HG03097 (cell line): Measurements from ENCODE around the gene AMOTL2.

Experiments
- ATAC-seq: cut with Tn5 transposase; IDR thresholded peaks from one replicate; pipeline ENCODE4 v1.9.1; 2021; ENCODE audit not compliant: unreplicated experiment, low FRiP score

The AMOTL2 gene

GRCh38 chr3:134374105-134374790 lies at the start of gene AMOTL2:
Gene AMOTL2, minus strand, starts transcription at chr3:134374447. Its CDS starts 3,014 bp downstream, at chr3:134371433.
- no peak for ATAC-seq

GRCh38 chr3:134423153-134423552 lies 48.9 kb upstream of the AMOTL2 start:
- ATAC-seq, result no peak

DNA sequence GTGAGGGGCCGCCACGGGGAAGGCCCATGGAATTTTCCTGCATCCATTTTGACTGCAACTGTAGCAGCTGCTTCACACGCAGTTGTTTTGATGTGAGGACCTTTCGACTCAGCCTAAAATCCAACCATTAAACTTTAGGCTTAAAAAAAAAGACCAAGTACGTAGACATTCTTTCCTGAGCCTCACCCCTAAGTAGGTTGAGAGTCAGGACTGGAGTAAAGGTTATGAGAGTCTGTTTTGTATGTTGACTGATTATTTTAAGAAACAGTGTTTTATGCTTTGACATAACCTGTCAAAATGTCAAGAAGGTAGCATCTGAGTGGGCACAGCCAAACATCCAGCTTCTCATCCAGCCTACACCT lies 45.7 kb upstream of the AMOTL2 start:
- ATAC-seq, result no peak

DNA sequence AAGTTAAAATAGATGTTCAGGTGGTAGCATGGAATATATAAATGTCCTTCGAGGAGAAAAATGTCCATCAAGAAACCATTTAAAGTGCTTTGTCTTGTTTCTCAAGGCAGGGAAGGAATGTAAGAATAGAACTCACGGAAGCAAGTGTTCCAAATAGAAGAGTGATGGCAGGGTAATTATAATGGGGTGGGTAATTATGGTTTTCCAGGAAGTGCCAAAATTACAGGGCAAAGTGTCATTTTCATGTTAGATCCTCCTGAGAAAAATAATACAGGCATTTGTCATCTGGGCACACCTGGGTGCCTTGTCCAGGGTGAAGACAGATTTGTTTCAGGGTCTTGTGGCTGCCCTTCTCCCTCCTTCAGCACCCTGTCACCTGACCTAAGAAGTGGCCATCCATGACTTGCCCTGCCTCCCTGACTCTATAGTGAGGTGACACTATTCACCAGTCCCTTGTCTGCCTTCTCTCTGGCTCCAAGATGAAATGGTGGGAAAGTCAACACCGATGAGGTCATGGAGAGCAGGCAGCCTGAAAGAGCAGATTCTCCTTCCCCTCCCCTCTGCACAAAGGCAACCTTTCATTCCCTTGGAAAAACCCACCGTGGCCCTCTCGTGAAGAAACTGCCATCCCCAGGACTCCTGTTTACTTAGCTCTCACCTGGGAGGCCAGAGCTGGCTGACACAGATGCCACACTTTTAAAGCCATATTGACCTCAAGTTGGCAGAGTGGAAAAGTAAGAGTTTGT lies 45.1 kb upstream of the AMOTL2 start:
- ATAC-seq, result no peak

- ATAC-seq, result no peak
These were observed 34.8 kb upstream of the AMOTL2 start for GRCh38 chr3:134409041-134409440.

DNA sequence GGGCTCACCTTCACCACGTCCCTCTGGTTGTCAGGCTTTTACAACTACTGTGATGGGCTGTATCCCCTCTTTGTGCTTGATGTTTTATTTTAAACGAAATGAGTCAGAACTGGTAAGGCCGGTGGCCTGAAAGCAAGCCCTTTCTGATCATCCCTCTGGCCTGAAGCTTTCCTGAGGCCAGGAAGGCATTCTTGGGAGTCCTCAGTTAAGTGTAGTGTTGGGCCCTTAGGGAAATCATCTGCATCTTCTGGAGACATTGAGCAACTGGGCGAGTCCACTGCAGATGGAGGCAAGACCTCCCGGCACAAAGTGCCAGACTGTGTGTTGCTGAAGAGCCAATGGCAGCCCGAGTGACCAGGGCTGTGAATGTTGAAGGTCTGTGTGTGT lies 33.0 kb upstream of the AMOTL2 start:
- no peak for ATAC-seq

DNA sequence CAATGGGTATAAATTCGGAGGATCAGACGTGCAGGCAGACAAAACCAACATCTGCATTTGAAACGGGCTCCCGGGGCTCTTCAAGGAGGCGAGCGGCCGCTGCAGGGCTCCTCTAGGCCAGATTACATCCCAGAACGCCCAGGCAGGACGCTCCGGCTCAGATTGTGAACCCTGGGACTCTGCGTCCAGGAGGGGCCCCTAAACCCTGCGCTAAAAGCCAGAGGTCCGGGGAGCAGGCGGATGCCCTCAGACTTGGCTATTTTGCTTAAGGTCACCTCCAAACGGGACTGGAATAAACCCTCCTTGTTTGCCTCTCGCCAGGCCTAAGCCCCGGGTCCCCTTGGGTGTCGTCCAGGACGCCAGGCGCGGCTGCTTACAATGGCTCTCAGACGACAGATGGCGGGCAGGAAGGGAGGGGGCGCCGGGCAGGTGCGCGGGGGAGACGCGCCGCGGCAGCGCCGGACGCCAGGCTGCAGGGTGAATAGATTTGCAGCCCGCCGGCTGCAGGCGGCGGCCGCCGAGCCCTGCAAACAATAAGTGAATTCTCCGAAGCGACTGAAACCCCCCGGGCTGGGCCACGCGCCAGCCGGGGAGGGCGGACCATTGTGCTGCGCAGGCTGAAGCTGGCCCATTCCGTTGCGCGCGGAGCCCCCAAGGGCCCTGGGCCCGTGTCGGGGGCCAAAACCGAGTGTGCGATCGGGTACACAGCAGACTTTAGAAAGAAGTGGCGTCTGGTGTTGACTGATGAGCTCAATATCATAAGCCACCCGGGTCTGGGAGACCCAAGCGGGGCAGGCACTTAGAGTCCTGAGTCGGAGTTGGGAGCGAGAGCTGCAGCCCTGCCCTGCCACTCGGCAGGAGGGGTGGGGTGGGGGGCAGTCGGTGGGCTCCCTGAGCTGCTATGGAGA lies 32.3 kb upstream of the AMOTL2 start:
- ATAC-seq, result no peak

GRCh38 chr3:134404366-134404885 lies 30.2 kb upstream of the AMOTL2 start:
- no peak for ATAC-seq

GRCh38 chr3:134397755-134398154 lies 23.5 kb upstream of the AMOTL2 start:
- ATAC-seq, result no peak

- no peak for ATAC-seq
These were observed 20.9 kb upstream of the AMOTL2 start for GRCh38 chr3:134395103-134395502.

DNA sequence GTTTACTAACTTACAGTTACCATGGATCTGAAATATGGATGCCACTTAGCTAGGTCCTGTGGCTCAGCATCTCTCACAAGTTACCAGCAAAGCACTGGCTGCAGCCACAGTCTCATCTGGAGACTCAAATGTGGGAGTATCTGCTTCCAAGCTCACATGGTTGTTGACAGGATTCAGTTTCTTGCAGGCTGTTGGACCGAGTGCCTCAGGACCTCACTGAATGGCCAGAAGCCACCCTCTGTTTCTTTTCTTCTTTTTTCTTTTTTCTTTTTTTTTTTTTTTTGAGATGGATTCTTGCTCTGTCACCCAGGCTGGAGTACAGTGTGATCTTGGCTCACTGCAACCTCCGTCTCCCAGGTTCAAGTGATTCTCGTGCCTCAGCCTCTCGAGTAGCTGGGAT lies 20.1 kb upstream of the AMOTL2 start:
- ATAC-seq, result no peak

- ATAC-seq, result no peak
These were observed 18.8 kb upstream of the AMOTL2 start for GRCh38 chr3:134393074-134393473.

DNA sequence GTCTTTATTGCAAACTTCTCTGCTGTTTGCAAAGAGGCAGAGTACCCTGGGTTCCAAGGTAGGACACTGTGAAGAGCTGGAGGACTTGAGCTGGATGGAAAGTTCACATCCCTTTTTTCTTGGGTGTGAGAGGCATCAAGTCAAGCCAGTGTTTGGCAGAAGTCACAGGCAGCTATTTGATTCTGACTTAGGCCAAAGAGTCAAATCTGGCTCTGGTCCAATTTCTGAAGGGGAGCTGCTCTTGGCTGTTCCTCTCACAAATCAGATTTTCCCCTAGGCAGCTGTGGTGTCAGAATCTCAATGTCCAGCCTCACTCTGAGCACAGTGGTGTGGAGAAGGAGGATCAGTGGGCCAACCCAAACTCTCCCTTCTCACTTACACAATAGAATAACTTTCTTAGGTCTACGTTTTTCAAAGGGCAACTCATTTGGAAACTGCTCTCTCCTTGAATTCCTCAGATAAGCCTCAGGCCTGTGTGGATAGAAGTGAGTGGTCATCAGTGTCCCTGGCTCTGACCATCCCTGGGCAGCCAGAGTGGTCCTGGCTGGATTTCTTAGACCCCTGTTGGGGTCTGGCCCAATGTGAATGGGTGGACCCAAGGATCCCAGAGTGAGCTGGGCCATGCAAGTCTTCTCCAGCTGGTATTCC lies 18.2 kb upstream of the AMOTL2 start:
- no peak for ATAC-seq

DNA sequence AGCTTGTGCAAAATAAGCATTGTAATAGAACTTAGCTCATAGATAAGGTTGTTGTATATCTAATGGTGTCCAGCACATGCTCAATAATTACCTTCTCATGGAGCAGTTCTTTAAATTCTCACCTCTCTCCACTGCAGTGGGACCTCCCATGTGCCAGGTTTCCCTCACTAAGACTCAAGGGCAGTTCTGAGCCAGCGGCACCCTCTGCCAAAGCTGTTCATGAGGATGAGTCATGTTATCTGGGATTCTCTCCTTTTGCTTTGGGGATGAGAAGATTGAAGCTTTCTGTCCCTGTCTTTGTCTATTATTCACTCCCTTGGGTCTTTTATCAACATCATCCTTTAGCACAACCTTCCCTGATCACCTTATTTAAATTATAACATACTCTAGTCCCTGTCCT lies 15.6 kb upstream of the AMOTL2 start:
- ATAC-seq, result no peak

GRCh38 chr3:134388788-134389485 lies 14.7 kb upstream of the AMOTL2 start:
- ATAC-seq, result no peak

DNA sequence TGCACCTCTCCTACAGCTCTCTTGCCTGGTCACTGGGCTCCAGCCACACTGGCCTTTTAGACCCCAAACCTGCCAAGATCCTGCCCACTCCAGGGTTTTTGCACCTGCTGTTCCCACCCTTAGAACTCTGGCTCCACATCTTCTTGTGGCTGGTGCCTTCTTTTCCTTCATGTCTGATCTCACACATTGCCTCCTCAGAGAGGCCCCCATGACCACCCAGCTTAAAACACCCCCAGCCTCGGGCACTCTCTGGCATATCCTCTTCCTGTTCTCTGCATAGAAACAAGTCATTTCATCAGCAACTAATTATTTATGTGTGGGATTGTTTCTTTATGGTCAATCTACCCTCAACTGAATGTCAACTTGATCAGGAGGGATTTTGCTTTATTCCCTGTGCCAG lies 14.0 kb upstream of the AMOTL2 start:
- ATAC-seq, result no peak

DNA sequence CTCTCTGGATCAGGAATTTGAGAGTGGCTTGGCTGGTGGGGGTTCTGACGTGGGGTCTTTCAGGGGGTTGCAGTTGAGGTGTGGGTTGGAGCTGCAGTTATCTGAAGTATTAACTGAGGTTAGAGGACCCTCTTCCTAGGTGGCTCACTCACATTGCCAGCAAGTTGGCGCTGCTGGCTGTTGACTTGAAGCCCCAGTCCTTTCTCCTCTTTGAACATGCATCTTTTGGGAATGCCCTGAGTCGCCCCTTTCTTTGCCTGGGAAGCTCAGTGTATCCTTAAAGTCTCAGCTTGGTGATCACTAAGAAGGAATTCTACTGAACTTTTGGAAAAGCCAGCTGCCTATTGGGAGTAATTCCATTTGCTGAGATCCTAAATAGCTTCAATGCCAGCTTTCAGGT lies 13.0 kb upstream of the AMOTL2 start:
- ATAC-seq, result no peak

DNA sequence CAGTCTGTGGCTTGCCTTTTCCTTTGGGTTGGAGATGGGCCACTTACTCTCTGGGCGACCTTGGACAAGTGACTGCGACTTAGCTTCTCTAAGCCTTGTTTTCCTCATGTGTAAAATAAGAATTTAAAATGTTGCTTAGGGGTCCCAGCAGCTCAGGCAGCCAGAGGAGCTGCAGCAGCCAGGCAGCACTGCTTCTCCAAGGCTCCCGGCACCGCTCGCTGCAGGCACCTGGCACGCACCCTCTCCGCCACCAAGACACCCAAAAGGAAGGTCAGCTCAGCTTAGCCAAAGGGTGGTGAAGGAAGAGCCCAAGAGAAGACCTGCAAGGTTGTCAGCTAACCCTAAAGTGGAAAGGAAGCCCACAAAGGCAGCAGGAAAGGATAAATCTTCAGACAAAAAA lies 10.7 kb upstream of the AMOTL2 start:
- ATAC-seq, result no peak

DNA sequence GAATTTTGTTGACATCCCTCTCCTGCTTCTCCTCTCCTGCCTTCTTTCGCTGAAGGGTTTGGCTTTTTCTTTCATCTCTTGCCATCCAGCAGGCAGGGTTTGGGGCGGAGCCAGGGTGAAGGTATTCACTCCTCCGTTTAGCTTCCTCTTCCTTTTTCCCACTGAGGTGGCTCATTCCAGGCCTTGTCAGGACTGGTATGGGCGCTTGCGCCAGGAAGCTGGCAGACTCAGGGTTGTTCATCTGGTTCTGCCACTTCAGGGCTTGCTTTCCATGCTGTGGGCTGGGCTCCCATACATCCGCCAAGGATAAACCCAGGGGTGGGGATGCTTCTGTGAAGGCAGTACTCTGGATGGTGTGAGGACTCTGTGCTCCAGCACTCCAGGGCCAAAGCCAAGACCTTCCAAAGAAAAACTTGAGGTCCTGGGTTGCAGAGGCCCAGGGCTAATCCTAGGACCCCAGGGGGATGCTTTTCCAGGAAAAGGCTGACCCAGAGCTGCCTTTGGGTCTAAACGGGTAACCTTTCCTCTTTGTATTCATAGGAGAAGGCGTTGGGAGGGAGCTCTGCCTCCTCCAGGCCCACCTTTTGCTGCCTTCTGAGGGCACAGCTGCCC lies 7.7 kb upstream of the AMOTL2 start:
- no peak for ATAC-seq

DNA sequence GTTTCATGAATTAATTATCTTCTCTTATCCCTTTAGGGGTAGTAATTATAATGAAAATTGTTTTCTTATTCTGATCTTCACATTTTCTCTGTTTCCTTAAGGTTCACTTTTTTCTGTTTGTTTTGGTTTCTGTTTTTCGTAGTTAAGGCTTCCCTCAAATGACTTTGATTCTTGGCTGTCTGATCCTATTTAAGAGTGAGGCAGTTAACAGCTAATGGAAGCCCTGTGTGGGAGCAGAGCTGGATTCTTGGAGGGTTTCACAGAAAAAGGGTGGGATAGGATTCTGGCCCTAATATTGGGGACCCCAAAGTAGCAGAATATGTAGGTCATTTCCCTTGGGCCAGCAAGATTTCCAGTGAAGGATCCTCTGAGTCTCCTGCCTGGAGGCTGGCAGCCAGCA lies 6.8 kb upstream of the AMOTL2 start:
- no peak for ATAC-seq
